PFSK-1 (cell line): Measurements from ENCODE around the gene IGSF5.

Experiments used
- POLR2AphosphoS5 ChIP-seq: IDR thresholded peaks from 2 replicates; pipeline ENCODE4 v1.6.1; 2012; ENCODE audit warnings: low read depth, mild to moderate bottlenecking, control low read depth, low read length, moderate library complexity
- REST ChIP-seq, 2 experiments: IDR thresholded peaks; 2 replicates each; pipeline versions ENCODE4 v1.6.1 to v1.8.0; 2011 to 2012; ENCODE audit warnings: low read depth in 2 of 2, low read length in 2 of 2, control low read depth in 1 of 2, inconsistent platforms in 1 of 2, mild to moderate bottlenecking in 1 of 2, moderate library complexity in 1 of 2; ENCODE audit not compliant: insufficient read depth in 1 of 2
- SIN3A ChIP-seq: IDR thresholded peaks from 2 replicates; pipeline ENCODE4 v1.6.1; 2012; ENCODE audit warnings: mild to moderate bottlenecking, low read length, moderate library complexity, borderline replicate concordance; ENCODE audit not compliant: insufficient read depth
- TAF1 ChIP-seq: IDR thresholded peaks from 2 replicates; pipeline ENCODE4 v1.6.1; 2012; ENCODE audit warnings: low read length, control low read depth, borderline replicate concordance; ENCODE audit not compliant: insufficient read depth

DNA sequence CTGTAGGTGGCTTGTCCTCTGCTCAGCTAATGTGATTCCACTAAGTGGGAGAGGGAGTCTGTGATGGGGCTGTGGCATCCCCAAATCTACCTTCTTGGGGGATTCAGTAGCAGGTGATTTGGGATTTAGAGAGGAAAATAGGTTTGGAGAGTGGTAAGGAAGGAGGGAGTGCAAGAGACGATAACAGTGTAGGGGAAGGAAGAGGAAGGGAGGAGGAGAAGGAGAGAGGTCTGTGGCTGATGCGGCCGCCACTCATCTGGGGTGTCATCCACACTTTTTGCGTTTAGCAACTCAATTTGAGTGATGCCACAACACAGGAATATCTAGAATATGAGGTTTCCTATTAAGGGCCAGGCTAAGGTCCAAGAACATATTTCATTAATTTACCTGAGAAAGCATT, 98.5 kb downstream of the IGSF5 start:
- no peak for TF ChIP-seq TAF1
- no peak for TF ChIP-seq POLR2AphosphoS5
- TF ChIP-seq SIN3A, result no peak
- TF ChIP-seq REST (IDR thresholded peaks at IDR 0.05; ENCODE audit: insufficient read depth in 1 of 2, low read depth in 2 of 2, low read length in 2 of 2), result no peak
